ENCODE results near the gene GOLGA8R.
"Not testable (repeated sequence)": the region's sequence is repeated elsewhere in the genome, so short reads cannot be mapped to it uniquely, and the experiment has no call there.

- TF ChIP-seq, protein P1, sequence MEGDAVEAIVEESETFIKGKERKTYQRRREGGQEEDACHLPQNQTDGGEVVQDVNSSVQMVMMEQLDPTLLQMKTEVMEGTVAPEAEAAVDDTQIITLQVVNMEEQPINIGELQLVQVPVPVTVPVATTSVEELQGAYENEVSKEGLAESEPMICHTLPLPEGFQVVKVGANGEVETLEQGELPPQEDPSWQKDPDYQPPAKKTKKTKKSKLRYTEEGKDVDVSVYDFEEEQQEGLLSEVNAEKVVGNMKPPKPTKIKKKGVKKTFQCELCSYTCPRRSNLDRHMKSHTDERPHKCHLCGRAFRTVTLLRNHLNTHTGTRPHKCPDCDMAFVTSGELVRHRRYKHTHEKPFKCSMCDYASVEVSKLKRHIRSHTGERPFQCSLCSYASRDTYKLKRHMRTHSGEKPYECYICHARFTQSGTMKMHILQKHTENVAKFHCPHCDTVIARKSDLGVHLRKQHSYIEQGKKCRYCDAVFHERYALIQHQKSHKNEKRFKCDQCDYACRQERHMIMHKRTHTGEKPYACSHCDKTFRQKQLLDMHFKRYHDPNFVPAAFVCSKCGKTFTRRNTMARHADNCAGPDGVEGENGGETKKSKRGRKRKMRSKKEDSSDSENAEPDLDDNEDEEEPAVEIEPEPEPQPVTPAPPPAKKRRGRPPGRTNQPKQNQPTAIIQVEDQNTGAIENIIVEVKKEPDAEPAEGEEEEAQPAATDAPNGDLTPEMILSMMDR (IDR thresholded peaks at IDR 0.05) = not testable (repeated sequence)
- not testable (repeated sequence) for TF ChIP-seq POLR2A (IDR thresholded peaks at IDR 0.05)
Observed at GRCh38 chr15:30463849-30464248, 49.8 kb upstream of the GOLGA8R start.

Data from right lobe of liver (tissue), 4 donors.